NCI-H69 (cell line): ENCODE data around the gene ANXA10.
A peak's percentile ranks its signal among the peaks of the same experiment; 100 is the strongest.
"Not testable (repeated sequence)": the region's sequence is repeated elsewhere in the genome, so short reads cannot be mapped to it uniquely, and the experiment has no call there.

Experiments used
- DNase-seq: peaks from one replicate; lab custom pipeline; 2025; lab: John Stamatoyannopoulos, UW

Gene ANXA10, protein sequence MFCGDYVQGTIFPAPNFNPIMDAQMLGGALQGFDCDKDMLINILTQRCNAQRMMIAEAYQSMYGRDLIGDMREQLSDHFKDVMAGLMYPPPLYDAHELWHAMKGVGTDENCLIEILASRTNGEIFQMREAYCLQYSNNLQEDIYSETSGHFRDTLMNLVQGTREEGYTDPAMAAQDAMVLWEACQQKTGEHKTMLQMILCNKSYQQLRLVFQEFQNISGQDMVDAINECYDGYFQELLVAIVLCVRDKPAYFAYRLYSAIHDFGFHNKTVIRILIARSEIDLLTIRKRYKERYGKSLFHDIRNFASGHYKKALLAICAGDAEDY

DNA sequence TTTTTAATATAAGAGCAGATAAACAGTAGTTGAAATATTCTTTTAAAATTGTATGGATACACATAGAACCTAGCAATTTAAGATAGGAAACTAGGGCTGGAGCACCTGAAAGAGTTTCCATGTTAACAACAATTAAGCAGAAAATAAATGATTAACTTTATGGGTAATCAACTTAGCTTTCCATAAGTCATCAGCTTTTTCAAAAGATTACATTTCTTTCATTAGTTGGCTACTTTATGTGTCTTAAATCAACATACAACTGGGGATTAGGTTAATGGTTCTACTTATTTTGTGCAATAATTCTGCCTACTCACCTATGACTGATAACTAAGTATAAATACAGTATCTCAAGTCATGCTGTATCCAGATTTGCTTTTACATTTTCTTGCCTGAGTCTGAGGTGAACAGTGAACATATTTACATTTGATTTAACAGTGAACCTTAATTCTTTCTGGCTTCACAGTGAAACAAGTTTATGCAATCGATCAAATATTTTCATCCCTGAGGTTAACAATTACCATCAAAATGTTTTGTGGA, at the start of gene ANXA10:
TSS of gene ANXA10 (plus strand) at position 362 of the 537 bp plus-strand sequence. CDS start at position 526, 164 bp downstream.
- DNase-seq, result no peak

DNA sequence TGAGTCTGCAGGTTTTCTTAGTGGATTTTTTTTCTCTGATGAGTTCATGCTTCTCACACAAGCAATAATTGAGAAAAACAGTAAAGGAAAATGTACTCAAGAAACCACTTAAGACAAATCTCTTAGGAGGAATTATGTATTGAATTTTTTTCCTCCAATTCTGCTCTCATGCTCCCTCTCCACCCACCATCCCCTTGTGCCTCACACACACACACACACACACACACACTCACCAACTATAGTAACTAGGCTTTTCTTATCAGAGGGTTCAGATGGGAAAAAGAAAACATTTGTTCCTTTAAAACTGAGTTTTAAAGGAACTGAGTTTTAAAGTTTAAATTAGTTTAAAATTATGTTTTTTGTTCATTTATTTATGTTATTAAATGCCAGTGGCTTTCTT, 47.0 kb upstream of the ANXA10 start:
- no peak for DNase-seq

DNA sequence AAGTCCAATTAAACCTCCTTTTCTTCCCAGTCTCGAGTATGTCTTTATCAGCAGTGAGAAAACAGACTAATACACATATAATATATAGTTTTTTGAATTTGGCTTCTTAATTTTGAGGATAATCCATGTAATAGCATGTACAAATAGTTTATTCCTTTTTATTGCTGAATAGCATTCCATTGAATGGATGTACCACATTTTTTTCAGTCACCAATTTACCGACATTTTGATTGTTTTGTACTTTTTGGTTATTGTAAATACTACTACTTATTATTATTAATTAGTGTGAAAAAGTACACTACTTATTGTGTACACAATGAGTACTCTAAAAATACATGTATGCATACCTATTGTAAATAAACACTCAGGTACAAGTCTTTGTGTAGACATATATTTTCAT, 42.3 kb upstream of the ANXA10 start:
- no peak for DNase-seq

DNA sequence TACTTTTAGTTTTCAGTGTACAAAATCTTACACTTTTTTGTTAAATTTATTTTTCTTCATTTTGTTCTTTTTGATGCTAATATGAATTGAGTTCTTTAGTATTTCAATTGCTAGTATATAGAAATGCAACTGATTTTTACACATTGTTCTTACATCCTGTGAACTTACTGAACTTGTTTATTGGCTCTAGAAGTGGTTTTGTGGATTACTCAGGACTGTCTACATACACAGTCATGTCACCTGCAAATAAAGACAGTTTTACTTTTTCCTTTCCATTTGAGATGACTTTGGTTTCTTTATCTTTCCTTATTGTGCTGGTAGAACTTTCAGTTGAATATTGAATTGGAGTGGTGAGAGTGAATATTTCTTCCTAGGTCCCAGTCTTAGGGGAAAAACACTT, 40.8 kb upstream of the ANXA10 start:
- DNase-seq, result no peak

DNA sequence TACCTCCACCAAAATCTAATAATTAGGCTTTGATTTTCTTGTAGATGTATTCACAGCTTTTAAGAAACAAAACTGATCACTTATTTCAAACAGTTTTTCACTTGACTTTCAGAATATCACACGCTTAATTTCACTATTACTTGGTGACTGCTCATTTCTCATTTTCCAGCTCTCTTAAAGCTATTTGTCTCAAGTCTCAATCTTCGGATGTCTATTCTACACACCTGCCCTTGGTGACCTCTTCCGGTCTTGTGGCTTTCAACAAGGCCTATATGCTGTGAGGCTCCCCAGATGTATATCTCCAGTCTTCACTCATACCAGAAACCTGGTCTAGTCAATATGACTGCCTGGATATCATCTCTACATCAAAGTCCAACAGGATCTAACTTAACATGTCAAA, 34.9 kb upstream of the ANXA10 start:
- DNase-seq, result no peak

DNA sequence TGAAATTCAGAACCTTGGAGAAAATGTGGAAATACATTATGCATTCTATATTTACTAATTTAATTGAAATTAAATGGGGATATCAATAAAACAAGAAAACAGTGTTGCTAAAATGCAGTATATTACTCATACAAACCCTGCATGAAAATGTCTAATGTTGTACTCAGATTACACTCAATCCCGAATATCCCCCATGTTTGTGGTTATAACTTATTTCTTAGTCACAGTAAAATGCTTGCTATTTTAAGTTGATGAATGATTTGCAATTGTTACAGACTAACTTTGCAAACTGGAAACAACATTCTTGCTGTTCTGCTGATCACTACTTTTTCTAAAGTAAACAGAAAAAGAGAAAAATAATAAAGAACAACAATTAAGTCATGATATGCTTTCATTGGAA, 33.1 kb upstream of the ANXA10 start:
- no peak for DNase-seq

DNA sequence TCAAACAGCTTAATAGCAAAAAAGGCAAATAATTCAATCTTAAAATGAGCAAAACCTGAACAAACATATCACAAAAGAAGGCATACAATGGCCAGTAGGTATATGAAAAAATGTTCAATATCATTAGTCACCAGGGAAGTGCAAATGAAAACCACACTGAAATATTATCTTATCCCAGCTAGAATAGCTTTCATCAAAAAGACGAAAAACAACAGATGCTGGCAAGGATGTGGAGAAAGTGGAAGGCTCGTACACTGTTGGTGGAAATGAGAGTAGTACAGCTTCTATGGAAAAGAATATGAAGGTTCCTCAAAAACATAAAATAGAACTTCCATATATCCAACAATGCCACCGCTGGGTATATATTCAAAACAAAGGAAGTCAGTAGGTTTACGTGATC, 29.3 kb upstream of the ANXA10 start:
- no peak for DNase-seq

DNA sequence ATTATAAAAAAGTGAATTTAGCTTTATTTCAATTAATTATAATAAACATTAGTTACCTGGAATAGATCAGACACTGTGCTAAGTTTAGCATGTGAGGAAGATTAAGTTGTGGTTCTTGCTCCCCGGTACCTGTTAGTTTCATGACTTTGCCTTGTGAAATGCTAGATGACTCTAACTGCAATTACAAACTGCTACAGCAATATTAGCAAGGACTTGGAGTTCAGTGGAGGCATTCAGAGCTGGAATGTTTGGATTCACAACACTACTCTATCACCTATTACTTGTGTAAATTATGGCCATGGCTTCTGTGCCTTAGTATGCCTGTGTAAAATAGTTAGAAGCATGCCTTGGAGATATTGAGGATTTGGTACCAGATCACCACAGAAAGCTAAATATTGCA, 21.4 kb upstream of the ANXA10 start:
- no peak for DNase-seq

DNA sequence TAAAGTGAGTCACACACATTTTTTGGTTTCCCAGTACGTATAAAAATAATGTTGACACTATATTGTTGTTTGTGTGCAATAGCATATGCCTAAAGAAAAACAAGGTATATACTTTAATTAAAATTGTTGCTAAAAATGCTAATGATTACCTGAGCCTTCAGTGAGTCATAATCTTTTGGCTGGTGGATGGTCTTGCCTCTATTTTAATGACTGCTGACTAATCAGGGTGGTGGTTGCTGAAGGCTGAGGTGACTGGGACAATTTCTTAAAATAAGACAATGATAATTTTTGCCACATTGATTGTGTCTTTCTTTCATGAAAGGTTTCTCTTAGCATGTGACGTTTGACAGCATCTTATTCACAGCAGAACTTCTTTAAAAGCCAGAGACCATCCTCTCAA, 21.0 kb upstream of the ANXA10 start:
- no peak for DNase-seq

DNA sequence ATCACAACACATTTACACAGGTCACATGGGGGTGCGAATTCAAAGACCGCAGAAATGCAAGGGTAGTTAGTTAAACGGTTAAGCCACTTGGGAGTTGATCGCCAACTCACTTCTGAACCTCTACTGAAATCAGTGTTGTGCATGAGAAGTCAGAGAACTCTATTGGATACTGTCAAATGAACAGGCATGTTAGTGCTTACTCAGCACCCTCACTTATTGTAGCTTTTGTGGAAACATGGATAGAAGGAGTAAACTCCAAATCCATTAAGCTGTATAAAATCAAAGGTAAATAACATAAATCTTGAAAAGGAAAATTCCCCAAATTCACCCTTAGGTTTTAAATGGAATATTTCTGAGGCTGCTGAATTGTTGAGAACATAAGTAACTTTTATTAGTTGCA, 17.5 kb upstream of the ANXA10 start:
- DNase-seq, result no peak

DNA sequence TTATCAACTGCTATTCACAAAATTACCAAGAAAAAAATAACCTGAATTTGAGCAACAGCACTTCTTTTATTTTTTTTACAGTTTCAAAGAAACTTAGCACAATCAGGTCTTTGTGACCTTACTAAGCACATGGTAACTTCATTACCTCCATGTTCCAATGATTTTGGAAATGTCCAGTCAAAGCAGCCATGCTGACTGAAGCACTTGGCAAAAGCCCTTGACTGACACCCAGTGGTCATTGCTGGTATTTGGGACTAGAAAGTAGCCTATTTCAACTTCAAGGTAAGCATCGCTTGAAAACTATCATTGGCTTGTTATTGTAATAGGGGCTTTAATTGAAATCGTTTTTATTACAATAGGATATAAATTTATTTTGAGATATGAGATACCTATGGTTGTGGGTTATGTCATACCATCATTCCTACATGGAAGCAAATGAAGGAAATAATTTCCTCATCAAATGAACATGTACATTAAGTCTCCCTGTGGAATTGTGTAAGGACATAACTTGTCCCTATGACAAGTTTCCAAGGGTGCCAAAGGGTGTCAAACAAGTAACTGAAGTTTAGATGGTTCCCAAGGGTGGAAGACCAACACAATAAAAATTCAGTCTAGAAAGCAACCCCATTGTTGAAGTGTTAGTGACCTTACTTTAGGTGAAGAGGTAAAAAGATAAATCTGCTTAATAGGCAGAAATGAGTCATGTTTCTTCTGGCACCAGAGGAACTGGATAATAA, 15.2 kb upstream of the ANXA10 start:
- peak; percentile 56 for DNase-seq

DNA sequence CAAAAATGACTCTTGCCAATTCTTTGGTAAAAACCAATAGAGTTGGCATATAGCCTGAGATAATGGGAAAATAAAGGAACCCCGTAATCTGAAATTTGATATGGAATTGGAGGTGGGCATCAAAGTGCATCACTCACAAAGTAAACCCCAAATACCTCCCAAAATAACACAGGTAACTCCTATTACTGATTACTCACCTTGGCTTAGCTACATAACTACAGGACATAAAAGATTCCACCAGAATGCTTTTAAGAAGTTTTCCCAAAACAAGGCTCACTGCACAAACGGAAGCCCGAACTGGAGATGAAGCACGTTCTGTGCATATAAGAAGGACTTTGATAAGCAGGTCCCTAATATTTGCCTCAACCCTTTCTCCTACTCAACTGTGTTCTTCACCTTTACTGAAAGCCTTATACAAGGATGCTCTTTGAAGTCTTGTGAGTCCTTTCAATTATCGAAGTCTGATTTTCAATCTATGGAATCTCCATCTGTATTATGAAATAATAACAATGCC, 14.6 kb upstream of the ANXA10 start:
- DNase-seq, result no peak

DNA sequence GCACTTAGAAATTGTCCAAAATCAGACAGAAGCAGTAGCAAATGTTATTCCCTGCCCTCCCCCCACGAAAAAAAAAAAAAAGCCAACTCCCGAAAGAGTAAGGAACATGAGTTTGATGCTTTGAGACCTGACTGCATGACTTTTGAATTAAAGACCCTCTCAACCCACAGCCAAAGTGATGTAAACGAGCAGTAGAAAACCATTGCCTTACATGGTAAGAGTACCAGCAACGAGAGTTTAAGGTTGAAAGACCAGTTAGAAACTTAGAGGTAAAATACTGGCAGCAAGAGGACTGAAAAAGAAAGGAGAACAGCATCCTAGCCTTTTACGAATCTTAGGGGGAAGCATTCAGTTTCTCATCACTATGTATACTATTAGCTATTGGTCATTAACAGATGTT, 10.0 kb upstream of the ANXA10 start:
- no peak for DNase-seq

DNA sequence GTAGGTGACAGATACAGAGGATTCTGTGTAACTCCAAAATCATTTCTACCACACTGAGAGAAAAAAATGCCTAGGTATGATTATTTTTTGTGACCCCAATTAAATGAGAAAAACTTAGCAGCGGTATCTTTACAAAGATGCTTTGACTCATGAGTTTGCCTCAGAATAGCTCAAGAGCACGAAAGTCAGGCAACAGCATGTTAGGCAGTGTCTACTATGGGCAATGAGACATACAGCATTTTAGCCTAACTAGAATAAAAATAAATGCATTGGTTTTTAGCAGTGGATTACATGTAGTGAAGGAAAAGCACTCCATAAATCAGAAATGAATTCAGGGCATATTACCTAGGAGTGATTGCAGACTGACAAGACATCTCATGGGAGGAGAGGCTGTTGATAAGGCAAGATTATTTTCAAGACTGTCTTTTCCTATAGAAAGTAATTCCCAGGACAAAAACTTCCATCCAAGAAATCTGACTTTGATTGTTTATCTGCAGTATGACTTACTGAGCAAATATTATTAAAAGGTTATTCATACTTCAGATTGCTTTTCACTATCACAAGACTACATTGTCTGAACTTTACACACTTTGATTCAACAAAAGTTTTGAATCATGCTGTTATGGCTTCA, 3.6 kb downstream of the ANXA10 start:
- DNase-seq, result no peak

DNA sequence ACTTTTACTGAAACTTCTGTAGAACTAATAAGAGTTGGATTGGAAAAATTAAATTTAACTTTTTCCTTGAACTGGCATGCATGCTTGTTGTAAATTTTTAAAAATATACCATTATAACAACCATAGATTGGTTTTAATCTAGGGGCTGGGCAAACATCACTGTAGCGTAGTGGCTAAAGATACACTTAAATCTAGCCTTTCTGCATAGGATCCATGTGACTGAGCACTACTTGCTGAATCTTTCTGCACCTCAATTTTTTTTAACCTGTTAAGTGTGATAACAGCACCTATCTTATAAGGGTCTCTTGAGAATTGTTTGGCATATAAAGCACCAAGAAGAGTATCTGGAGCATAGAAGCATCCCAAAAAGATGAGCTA, 4.1 kb downstream of the ANXA10 start:
- DNase-seq, result no peak

DNA sequence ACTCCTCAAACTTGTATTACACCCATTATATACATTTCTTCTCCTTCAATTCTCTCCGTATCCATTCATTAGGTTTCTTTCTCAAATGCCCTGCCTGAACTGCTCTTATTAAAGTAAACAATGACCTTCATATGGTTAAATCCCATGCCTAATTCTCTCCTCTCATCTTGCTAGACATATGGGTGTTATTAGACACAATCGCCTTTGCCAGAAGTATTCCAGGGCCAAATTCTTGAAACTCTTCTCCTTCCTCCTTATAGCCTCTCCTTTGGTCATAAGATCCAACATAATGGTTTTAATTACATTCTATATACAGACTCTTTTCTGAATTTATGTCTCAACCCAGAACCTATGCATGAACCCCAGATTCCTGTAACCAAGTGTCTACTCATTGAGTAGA, 4.8 kb downstream of the ANXA10 start:
- no peak for DNase-seq

DNA sequence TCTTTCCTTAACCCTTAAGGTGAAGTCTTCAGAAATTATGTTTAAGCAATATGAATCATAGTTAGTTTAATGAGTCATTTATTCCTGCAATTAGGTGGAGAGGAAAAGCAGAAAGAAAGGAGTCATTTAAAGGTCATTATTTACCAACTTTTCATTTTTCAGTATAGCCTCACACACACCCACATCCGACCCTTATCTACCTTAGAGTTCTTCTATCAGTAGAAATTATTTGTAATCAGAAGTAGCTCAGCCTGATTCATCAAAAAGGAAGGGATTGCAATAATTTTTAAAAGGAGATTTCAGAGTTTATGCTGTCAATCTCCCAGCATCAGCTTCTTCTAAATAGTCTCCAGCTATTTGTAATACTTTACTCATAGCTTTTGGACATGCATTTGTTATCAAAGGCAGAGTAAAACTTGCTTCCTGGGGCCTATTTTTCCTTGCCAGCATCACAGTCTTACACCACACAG, 5.9 kb downstream of the ANXA10 start:
- peak; percentile 18 for DNase-seq

DNA sequence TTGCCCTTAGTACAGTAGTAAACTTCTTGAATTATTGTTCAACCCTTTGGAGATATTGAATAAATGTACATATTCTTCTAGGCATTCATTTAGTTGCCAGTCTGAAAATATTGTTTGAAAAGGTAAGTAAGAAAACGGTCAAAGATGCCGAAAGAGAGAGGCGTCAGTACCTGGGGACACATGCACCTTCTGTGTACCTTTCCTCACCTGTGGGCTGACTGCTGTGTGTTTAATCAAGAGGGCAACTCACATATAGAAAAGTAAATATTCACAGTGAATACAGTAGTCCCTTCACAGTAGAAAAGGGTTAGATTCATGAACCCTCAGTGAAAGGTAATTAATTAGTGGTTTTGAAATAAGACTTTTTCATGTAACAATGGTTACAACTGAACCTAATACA, 6.9 kb downstream of the ANXA10 start:
- DNase-seq, result peak; percentile 67

DNA sequence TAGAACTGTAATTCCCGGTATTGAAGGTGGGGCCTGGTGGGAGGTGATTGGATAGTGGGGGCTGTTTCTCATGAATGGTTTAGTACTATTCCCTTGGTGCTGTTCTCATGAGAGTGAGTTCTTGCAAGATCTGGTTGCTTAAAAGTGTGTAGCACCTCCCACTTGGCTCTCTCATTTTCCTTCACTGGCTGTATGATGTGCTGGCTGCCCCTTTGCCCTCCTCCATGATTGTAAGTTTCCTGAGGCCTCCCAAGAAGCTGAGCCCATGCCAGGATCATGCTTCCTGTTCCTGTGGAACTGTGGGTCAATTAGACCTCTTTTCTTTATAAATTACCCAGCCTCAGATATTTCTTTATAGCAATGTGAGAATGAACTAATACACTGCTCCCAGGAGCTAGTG, 8.7 kb downstream of the ANXA10 start:
- no peak for DNase-seq

DNA sequence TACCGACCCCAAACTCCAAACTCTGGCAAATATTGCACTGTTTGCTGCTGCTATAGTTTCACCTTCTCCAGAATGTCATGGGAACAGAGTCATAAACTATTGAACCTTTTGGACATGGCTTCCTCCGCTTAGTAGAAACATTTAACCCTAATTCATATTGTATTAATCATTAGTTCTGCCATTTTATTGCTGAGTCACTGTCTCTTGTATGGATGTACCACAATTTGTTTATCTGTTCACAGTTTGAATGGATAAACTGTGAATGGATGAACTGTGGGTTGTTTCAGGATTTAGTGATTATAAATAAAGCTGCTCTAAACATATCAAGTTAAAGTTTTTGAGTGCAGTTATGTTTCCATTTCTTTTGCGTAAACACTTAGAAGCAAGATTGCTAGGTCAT, 10.1 kb downstream of the ANXA10 start:
- DNase-seq, result no peak

DNA sequence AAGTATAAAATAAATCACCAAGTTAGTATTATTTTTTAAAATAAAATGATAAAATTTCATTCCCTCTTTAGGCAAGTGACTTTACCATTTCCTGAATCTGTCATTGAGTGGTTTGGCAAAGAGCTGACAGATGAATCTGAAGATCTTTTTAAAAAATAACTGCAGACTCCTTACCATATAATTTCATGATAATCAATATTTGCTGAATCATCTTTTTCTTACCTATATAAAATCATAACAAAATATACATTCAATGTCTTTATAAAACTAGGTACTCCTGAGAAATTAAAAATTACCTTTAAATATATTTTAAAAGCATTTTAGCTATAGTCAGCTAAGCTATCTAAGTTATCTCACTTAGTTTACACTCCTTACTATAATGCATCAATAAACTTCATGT, 17.2 kb downstream of the ANXA10 start:
- DNase-seq, result no peak

DNA sequence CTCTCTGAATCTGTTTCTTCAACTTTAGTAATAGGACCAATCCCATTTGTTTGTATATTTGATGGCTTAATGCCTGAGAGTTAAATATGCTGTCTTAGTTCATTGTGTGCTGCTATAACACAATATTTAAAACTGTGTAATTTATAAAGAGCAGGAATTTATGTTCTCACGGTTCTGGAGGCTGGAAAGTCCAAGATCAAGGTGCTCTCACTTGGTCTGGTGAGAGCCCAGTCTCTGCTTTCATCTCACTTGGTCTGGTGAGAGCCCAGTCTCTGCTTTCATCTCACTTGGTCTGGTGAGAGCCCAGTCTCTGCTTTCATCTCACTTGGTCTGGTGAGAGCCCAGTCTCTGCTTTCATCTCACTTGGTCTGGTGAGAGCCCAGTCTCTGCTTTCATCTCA, 20.7 kb downstream of the ANXA10 start:
- not testable (repeated sequence) for DNase-seq
